ENCODE results near the gene FITM1. TPM values are rescaled to one million over a fixed set of nuclear protein-coding genes. Genes with fewer than 3 reads are reported as not detected.

Gene FITM1
- total RNA-seq, 1 donor from 2014 or later = 0.27 TPM

DNA sequence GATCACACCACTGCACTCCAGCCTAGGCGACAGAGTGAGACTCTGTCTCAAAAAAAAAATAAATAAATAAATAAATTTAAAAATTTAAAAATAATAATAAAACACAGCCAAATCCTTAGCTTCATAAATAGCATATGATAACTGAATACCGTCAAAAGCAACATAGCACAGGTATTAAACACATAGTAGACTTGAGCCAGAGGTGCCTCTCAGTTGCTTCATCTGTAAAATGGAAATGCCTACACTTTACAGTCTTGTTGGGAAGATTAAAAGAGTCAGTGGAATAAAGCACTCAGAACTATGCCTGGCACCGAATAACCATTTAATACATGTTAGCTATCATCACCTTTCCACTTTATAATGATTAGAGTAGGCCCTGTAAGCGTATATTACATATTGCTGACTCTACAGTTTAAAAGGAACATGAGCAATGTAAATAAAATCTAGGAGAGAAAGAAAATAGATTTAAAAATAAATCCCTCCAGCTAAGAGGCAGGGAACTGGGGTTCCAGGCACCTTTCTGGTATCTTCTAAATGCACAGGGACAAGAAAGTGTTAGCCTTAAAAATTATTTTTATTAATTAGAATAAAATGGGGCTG, 23.7 kb upstream of the FITM1 start:
- no peaks in the 10 kb centered on the region for H3K9me3 Mint-ChIP-seq (ENCODE audit: low read depth)
- peaks cover 12% of the 10 kb centered on the region for H3K4me1 Mint-ChIP-seq (ENCODE audit: low read depth)
- H3K4me3 Mint-ChIP-seq (ENCODE audit: unreplicated experiment) = no peak overlapping the region
- no peaks in the 10 kb centered on the region for H3K27me3 Mint-ChIP-seq (ENCODE audit: low read depth)
- TF ChIP-seq CTCF (IDR thresholded peaks at IDR 0.05) = no peak
- H3K36me3 Mint-ChIP-seq (ENCODE audit: low read depth) = peaks cover 11% of the 10 kb centered on the region
- DNase-seq (ENCODE audit: low spot score) = no peak
- no peak overlapping the region for H3K27ac Mint-ChIP-seq (ENCODE audit: unreplicated experiment)

DNA sequence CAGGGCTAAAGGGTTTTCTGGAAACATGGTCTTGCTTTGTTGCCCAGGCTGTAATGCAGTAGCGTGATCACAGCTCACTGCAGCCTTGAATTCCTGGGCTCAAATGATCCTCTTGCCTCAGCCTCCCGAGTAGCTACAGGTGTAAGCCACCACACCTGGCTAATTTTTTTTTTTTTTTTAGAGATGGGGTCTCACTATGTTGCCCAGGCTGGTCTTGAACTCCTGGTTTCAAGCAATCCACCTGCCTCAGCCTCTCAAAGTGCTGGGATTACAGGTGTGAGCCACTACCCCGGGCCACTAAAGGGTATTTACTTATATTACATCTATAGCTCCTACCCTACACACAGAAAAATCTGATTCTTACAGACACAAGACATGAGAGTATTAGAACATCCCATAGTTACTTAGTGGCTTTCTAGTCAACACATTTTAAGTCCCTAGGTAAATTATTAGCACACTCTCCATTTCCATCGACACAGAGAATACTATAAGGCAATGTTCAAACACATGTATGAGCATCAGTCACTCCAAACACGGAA, 22.1 kb upstream of the FITM1 start:
- no peak for DNase-seq (ENCODE audit: low spot score)
- peaks cover 14% of the 10 kb centered on the region for H3K4me1 Mint-ChIP-seq (ENCODE audit: low read depth)
- no peak overlapping the region for H3K4me3 Mint-ChIP-seq (ENCODE audit: unreplicated experiment)
- H3K36me3 Mint-ChIP-seq (ENCODE audit: low read depth) = peaks cover 7% of the 10 kb centered on the region
- TF ChIP-seq CTCF (IDR thresholded peaks at IDR 0.05) = no peak
- H3K27ac Mint-ChIP-seq (ENCODE audit: unreplicated experiment) = peak overlapping the region; percentile 74
- H3K9me3 Mint-ChIP-seq (ENCODE audit: low read depth) = no peaks in the 10 kb centered on the region
- H3K27me3 Mint-ChIP-seq (ENCODE audit: low read depth) = no peaks in the 10 kb centered on the region

DNA sequence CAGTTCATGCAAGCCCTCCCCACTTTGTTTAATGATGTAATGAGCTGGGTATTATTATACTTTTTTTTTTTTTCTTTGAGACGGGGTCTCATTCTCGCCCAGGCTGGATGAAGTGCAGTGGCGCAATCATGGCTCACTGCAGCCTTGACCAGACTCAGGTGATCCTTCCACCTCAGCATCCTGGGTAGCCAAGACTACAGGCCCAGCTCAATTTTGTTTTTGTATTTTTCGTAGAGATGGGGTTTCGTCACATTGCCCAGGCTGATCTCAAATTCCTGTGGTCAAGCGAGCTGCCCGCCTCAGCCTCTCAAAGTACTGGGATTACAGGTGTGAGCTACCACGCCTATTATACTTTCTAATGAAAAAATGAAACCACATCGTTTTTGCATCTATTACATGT, 20.4 kb upstream of the FITM1 start:
- Mint-ChIP-seq H3K4me1 (ENCODE audit: low read depth) (peaks cover 18% of the 10 kb centered on the region), H3K36me3 (ENCODE audit: low read depth) (peaks cover 1% of the 10 kb centered on the region), H3K27ac (ENCODE audit: unreplicated experiment) (no peak overlapping the region), H3K27me3 (ENCODE audit: low read depth) (no peaks in the 10 kb centered on the region), H3K4me3 (ENCODE audit: unreplicated experiment) (no peak overlapping the region), H3K9me3 (ENCODE audit: low read depth) (no peaks in the 10 kb centered on the region)
- DNase-seq (ENCODE audit: low spot score) = no peak
- no peak for TF ChIP-seq CTCF (IDR thresholded peaks at IDR 0.05)

GRCh38 chr14:24110523-24110922, 19.9 kb upstream of the FITM1 start:
- no peaks in the 10 kb centered on the region for H3K9me3 Mint-ChIP-seq (ENCODE audit: low read depth)
- H3K36me3 Mint-ChIP-seq (ENCODE audit: low read depth) = no peaks in the 10 kb centered on the region
- H3K4me3 Mint-ChIP-seq (ENCODE audit: unreplicated experiment) = no peak overlapping the region
- no peak for TF ChIP-seq CTCF (IDR thresholded peaks at IDR 0.05)
- peaks cover 22% of the 10 kb centered on the region for H3K4me1 Mint-ChIP-seq (ENCODE audit: low read depth)
- H3K27me3 Mint-ChIP-seq (ENCODE audit: low read depth) = no peaks in the 10 kb centered on the region
- DNase-seq (ENCODE audit: low spot score) = no peak
- no peak overlapping the region for H3K27ac Mint-ChIP-seq (ENCODE audit: unreplicated experiment)

GRCh38 chr14:24113379-24113800, 17.1 kb upstream of the FITM1 start:
- no peak for DNase-seq (ENCODE audit: low spot score)
- Mint-ChIP-seq H3K9me3 (ENCODE audit: low read depth) (no peaks in the 10 kb centered on the region), H3K27me3 (ENCODE audit: low read depth) (no peaks in the 10 kb centered on the region), H3K27ac (ENCODE audit: unreplicated experiment) (peak overlapping the region; percentile 99), H3K4me3 (ENCODE audit: unreplicated experiment) (peak overlapping the region; percentile 93), H3K36me3 (ENCODE audit: low read depth) (peaks cover 5% of the 10 kb centered on the region), H3K4me1 (ENCODE audit: low read depth) (peaks cover 28% of the 10 kb centered on the region)
- TF ChIP-seq CTCF (IDR thresholded peaks at IDR 0.05) = no peak

All from chondrocyte (in vitro differentiated cells).